Activated CD8-positive, alpha-beta memory T cell treated with anti-CD3 and anti-CD28 coated beads for 4 hours (primary cell): ENCODE data around the gene C8G.

ENCODE experiments used
- DNase-seq, 2 donors: peaks; one replicate each; pipeline ENCODE4 v3.0.0-alpha.2; 2020; ENCODE audit warnings: low read depth in 2 of 2

C8G gene

DNA sequence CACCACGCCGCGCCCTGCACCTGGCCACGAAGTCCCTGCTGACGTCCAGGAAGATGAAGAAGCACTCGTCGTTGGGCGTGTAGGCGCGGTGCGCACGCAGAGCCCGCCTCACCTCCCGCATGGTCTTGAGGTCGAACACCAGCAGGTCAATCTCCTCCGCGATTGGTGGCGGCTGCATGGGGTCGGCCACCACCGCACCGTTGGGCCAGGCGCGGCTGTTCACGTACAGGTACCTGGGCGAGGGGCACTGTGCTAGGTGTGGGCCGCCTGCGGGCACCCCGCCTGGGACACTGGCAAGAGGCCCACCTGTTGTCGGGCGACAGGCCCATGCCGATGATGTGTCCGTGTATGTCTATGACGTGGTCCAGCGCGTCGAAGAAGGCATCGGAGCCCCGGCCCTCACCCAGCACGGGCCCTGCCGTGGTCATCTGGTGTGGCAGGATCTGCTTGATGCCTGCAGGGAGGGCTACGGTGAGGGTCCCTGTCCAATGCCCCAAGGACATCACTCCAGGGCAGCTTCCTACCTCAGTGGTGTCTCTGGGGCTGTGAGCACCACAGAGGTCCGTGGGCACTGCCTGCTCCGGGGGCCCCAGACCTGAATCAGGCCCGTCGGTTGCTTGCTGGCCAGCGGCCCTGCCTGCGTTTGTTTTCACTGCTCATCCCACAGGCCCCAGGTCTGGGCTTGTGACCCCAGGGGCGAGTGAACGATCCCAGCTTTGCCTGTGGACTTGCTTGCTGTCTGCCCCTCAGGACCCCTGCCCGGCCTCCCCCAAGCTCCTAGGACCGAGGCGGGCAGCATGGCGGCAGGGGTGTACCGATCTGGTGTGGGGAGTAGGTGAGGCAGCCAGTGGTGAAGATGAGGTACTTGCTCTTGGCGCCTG lies 3.6 kb upstream of the C8G start:
- no peak for DNase-seq

DNA sequence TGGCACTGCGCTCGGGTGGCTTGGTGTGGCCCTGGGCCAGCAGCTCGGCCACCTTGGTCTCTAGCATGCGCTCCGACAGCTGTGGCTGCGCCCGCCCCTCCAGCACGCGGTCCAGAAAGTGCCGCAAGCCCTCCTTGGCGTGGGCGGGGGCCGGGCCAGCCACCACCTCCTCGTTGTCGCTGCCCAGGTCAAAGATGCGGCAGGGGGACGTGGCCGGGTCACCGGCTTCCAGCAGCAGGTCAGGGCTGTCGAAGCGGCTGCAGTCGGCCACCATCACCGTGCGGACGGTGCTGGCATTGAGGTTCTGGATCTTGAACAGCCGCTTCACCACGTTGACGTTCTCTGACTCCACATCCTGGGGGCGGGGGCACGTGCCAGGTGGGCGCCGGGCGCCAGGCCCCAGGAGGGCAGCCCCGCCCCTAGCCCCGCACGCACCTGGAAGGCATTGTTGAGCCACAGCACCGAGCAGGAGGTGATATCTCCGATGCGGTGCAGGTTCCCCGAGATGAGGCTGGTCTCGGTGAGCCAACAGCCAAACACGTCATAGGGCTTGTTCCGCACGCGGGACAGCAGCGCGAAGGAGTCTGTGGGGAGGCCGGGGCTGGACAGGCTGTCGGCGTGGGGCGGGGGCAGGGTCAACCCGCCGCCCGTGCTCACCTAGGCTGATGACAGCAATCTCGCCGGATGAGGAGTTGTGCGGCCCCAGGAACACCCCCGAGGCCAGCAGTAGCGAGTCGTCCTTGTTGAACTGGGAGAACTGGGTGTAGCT lies 2.7 kb upstream of the C8G start:
- DNase-seq, result no peak

DNA sequence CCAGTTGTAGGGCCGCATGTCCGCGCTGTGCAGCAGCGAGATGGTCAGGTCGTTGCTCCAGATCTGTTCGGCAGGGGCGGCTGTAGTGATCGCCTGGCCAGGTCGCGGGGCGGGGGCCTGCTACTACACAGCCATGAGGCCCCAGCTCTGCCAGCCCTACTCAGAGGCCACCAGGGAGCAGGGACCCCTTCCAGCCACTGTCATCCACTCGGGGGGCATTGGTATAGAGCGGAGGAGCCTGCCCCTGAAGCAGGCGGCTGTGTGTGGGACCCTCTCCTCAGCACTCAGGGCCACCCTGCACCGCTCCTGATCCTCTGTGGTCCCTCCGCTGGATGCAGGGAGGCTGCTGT lies 2.2 kb upstream of the C8G start:
- no peak for DNase-seq

DNA sequence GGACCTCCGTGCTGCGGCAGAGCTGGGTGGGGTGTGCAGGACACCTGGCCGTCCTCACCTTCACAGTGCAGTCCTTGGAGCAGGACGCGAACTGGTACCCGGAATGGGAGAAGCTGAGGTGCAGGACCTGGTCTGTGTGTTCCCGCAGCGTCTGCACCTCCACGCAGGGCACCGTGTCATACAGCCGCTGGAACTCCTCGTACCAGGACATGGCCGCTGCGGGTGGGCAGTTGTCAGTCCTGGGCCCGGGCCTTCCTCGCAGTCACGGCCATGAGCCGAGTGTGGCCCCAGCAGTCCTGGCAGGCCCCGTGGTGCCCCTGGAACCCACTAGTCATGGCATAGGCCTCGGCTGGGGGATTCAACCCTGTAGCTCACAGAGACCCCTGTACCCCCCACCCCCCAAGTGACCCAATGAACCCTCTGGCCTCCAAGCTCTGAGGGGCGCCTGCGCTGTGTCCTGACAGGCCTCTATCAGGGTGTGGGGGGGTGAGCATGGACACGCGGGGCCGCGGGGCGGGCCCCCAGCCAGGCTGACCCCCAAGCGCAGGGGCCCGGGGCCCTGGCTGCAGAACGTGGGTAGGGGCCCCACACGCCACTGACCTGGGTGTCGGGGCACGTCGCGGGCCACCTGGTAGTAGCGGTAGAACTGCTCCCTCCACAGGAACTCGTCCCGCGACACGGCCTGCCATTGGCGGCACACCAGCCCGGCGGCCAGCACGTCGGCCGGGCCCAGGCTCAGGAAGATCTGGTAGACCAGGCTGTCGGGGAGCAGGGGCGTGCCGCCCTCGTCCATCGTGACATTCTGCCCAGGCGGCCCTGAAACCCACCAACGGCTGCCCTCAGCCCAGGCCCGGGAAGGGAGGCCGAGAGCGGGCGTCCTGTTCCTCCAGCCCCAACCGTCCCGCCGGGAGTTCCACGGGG lies 1.5 kb upstream of the C8G start:
- no peak for DNase-seq

DNA sequence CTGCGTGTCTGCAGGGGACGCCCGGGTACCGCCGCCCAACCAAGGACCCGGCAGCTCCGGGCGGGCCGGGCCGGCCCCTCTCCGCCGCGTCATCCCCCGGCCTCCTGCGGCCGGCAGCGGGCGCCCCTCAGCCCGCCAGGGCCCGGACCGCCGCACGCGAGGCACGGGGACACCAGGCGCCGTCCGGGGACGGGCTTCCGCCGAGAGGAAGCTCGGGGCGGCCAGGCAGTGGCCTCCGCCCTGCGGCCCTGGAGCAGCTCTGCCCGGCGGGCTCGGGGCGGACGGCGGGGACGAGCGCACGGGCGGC lies 878 bp upstream of the C8G start:
- DNase-seq, result no peak

DNA sequence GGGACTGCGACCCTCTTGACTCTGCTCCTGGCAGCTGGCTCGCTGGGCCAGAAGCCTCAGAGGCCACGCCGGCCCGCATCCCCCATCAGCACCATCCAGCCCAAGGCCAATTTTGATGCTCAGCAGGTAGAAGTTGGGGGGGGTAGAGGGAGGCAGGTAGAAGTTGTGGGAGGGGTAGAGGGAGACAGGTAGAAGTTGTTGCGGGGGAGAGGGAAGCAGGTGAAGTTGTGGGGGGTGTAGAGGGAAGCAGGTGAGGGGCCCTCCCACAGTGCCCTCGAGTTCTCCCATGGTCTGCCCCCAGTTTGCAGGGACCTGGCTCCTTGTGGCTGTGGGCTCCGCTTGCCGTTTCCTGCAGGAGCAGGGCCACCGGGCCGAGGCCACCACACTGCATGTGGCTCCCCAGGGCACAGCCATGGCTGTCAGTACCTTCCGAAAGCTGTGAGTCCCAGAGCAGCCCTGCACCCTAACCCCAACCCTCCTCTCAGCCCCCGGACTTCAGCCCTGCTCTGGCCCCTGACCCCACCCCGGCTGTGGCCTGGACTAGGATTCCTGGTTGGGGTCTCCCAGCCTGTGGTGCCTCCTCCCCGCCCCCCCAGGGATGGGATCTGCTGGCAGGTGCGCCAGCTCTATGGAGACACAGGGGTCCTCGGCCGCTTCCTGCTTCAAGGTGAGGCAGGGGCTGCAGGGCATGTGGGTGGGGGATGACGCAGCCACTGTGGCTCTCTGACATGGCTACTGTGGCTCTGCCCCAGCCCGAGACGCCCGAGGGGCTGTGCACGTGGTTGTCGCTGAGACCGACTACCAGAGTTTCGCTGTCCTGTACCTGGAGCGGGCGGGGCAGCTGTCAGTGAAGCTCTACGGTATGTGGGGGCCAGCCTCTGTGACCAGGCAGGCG lies 537 bp downstream of the C8G start:
- no peak for DNase-seq

DNA sequence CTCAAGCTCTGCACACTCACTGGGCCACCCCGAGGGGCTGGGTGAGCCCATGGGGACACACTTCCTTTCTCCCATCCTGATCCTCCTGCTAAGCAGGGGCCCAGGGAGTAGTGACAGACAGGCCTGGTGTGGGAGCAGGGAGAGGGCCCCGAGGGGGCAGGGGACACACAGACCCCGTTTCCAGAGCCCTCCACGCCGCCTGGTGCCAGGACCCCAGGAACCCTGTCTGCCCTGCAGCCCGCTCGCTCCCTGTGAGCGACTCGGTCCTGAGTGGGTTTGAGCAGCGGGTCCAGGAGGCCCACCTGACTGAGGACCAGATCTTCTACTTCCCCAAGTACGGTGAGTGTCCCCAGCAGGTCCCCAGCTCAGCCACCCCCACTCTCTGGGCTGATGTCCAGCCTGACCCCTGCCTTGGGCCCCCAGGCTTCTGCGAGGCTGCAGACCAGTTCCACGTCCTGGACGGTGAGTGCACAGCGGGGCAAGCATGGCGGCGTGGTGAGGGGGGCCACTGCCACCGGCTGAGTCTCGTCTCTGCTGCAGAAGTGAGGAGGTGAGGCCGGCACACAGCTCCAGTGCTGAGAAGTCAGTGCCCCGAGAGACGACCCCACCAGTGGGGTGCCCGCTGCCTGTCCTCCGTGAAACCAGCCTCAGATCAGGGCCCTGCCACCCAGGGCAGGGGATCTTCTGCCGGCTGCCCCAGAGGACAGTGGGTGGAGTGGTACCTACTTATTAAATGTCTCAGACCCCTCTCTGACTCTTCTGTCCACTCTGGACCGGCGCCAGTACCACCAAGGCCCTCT lies 1.4 kb downstream of the C8G start:
- DNase-seq, result no peak

DNA sequence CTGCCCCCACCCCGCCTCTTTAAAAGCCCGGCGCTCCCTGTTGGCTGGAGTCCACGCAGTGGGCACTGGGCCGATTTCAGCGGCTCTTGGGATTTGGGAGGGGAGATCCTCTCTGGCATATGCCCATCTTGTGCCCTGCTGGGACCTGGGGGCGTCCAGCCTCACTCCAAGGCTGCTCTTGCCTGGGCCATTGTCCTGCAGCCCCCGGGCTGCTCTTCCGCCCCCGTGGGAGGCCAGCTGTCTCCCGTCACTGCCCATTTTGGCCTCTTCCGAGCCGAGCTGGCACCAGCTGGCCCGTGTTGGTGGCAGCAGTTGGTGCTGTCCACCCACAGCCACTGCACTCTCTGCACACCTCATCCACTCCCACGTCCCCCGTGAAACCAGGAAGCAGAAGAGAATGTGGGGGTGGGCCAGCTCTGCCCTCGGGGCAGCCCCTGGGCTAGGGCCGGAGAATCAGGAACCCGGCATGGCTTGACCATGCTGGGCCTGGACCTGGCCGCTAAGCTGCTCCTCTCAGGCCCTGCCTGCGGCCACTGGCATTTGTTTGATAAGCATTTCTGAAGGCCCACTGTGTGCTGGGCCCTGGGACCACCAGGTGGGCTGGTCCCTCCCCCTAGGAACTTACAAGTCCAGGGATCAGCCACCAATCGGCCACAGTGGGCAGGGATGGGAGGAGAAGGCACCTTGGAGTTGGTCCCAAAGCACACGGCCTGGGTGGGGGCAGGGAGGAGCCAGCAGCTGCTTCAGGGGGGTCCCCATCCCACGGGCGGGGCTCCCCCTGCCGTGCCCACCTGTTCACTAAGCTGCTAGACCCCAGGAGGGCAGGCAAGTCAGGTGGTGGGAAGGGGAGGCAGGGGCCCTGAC lies 2.2 kb downstream of the C8G start:
- no peak for DNase-seq

DNA sequence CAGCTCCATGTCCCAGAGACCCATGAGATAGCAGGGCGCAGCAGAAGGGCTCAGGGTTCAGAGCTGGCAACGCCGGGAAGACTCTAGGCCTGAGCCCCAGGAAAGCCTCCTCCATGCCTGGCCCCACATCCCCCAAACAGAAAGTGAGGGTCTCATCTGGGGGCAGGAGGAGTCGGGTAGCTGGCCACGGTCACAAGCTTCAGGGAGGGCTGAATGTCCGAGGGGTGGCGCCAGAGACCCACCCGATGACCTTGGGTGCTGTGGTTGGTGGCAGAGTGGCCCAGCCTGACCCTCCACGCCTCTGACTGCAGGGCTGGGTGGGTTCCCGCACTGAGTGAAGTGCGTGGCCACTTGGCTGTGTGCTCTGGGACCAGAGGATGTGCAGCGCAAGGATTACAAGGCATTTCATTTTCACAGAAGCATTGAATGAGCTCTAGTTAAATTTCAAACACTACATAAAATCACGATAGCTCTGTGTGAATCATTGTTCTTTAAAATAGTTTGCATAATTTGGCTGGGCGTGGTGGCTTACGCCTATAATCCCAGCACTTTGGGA lies 3.0 kb downstream of the C8G start:
- no peak for DNase-seq

DNA sequence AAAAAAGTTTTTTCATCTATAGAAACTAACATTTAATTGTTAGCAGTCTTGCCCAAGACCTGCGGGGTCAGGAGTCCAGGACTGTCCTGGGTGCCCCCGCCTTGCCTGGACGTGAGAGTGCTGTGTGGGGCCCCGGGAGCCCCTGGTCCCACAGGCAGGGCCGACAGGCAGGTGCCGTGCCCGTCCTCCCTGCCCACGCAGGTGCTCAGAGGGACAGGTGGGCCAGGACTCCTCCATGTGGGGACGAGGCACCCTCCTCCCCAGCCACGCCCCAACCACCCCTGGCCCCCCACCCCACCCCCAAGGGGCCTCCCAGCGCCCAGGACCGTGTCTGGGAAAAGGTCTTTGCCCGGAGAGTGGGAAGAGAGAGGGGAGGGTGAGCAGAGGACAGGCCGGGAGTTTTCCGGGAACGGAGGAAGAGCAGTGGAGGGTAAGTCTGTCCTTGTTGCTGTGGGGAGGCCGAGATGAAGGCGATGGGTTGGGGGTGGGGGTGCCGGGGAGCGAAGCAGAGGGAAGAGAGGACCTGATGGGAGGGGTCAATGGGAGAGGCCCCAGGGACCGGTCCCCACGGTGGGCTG lies 4.3 kb downstream of the C8G start:
- DNase-seq, result no peak

DNA sequence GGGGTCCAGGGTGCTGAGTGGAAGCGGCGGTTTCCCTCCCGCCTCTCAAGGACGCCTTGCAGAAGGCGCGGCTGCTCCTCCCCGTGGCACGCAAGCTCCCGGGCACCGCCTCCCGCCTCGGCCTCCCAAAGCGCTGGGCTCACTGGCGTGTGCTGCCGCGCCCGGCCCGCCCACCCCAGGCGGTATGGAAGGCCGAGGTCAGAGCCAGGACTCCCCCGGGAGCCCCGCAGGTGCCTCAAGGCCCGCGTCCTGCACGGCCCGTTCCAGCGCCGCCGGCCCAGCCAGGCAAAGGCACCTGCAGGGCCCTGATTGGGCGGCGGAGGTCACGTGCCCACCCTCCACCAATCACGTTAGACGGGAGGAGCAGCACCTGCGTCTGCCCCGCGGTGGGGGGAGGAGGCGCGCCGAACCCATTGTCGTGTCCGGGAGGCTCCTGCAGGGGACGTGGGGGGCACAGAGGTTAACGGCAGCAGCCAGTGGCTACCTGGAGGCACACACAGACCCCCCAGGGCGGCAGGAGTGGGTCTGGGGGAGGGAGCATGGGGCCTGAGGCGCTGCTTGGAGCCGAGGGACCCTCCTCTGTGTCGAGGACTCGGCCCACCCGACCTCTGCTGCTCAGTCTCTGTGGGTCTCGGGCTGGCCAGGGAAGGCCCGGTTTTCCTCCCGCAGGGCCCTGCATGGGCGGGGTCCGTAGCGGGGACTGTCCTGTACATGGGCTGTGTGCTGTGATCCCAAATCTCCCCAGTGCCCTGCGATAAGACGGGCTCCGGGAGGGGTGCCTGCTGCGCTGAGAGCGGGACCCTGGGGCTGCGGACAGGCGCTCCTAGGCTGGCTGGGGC lies 5.0 kb downstream of the C8G start:
- DNase-seq, result peak; percentile 93 to 94

DNA sequence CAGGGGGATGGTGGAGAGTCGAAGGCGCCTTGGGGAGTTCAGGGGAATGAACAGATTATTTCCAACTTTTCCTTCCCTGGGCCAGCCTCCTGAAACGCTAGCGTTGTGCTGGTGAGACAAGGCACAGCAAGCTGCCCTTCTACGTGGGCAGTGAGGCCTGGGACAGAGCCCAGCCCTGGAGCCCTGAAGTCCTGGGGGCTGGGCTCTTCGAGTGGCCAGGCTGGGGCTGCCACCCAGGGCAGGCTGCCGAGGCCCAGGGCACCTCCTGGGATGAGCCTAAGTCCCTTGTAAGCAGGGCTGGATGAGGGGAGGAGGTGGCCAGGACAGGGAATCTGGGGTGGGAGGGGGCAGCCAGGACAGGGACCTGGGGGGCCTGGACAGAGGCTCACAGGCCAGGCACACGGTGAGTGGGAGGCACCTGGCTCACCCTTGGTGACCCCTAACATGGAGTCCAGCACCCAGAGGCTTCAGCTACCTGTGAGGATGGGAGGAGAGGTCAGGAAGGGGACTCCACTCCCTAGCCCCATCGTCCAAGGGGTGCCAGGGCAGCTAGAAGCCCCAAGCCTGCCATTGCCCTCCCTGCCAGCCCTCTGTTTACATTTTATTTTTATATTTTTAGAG lies 5.7 kb downstream of the C8G start:
- DNase-seq, result no peak

DNA sequence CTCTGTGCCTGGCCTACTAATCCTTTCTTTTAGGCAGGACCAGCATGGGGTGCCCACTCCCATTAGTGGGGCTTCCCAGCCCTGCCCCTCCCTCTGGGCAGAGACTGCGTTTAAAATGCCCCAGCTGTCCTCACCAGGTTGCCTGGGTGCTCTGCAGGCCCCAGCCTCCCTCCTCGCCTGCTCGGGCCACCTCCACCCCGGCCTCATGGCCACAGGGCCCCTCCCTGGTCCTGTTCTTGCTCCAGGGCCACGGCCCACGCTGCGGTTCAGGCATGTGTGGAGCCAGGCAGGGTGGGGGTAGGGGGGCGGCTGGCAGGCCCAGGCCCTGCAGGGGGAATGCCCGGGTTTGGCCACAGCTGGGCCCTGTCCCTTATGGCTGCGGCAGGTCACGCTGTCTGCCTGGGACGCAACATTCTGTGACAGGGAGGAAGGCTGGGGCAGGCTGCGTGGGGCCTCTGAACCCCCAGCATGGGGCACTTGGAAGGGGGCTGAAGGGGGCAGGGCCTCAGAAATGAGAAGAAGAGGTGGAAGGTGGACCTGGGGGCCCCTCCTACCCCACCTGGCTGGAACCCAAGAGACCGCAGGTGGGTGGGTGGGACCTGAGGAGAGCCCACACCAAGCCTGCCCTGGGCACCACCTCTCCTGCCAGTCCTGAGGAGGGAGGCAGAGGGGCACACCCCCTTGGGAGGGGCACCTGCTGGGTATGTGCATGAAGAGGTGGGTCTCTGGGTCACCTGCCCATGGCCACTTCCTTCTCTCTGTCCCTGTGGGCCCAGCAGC lies 6.7 kb downstream of the C8G start, which contains the start of gene LCN12:
TSS of gene LCN12 (plus strand) at position 733 of the 780 bp plus-strand sequence. CDS start 55 bp downstream, outside the sequence.
- no peak for DNase-seq

DNA sequence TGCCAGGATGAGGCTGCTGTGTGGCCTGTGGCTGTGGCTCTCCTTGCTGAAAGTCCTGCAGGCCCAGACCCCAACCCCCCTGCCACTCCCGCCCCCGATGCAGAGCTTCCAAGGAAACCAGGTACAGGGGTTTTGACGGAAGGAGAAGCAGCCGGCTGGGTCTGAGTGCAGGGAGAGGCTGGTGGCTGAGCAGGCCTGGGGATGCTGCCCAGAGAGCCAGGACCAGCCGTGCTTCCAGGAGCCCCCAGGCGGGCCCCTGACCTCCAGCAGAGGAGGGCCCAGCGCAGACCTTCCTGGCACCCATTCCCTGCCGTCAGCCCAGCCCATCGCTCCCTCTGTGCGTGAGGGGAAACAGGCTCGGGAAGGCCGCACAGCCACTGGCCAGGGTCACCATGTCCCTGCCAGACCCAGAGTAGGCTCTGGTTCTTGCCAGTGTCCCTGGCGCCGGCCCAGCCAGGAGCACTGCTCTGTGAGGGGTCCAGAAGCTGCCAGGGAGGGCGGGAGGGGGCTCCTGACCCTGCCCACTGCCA lies 7.3 kb downstream of the C8G start:
- DNase-seq, result no peak

DNA sequence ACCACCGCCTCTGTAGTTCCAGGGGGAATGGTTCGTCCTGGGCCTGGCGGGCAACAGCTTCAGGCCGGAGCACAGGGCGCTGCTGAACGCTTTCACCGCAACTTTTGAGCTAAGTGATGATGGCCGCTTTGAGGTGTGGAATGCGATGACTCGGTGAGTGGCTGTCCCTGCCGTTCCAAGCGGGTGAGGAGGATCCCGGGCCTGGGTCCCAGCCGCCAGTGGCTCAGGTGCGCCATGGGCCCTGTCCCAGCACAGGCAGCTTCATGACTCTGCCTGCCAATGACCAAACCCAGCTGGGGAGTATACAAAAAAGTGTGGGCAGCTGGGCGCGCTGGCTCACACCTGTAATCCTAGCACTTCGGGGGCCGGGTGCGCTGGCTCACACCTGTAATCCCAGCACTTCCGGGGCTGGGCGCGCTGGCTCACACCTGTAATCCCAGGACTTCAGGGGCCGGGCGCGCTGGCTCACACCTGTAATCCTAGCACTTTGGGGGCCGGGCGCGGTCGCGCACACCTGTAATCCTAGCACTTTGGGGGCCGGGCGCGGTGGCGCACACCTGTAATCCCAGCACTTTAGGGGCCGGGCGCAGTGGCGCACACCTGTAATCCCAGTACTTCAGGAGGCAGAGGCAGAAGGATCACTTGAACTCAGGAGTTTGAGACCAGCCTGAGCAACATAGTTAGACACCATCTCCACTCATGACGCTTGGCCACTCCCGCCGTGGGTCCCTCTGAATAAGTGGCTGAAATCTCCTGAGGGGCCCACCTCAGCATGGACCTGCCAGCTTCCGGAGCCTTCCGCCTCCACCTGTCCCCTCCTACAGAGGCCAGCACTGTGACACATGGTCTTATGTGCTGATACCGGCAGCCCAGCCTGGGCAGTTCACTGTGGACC lies 8.1 kb downstream of the C8G start:
- no peak for DNase-seq
